Stimulated activated CD8-positive, alpha-beta memory T cell treated with anti-CD3 and anti-CD28 coated beads, Interleukin-7, amount 100 ng/mL, for 24 hours (primary cell): Measurements from ENCODE around the gene MAP2K1.
A peak's percentile ranks its signal among the peaks of the same experiment; 100 is the strongest.

ENCODE experiments used
- DNase-seq: peaks from one replicate; pipeline ENCODE4 v3.0.0-alpha.2; 2020; ENCODE audit warnings: low read depth

The MAP2K1 gene

DNA sequence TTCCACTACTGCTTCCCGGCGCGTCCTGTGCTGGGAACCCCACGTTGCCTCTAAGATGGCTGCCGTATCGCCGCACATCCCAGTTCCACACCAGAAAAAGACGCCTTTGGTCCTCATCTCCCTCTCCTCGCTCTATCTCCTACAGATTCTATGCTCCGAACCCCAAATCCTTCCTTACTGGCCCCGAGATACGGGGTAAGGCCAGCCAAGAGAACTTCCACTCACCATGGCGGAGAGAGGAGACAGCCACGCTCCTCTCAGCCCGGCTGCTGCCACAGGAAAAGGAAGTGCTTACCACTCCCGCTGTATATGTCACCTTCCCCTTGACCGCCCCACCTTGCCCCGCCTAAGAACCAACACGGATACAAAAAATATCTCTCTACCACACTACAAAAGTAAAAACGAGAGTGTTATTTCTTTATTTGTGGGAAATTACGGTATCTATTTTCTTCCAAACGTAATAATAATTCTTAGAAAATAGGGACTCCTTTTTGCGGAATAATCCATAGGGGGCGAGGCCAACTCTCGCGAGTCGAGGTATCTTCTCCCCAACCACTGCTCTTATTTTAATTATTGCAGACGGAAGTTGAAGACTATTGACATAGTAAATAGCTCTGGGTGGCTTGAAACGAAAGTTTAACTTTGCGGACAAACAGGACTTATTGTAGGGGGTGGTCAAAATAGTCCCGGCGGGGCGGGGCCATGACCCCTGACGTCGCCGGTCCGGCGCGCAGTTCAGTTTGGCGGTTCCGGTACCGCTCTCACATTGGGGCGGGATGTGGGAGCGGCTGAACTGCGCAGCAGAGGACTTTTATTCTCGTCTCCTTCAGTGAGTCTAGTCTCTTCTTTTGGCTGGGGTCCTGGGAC, 118.1 kb downstream of the MAP2K1 start, which contains the start of the genes RPL4 and ZWILCH:
TSS of gene RPL4 (minus strand) at position 293 of the 867 bp plus-strand sequence. CDS start at position 228, 65 bp downstream.
TSS of gene ZWILCH (plus strand) at position 764 of the 867 bp plus-strand sequence. CDS start at position 777, 13 bp downstream.
- peak; percentile 57 for DNase-seq

DNA sequence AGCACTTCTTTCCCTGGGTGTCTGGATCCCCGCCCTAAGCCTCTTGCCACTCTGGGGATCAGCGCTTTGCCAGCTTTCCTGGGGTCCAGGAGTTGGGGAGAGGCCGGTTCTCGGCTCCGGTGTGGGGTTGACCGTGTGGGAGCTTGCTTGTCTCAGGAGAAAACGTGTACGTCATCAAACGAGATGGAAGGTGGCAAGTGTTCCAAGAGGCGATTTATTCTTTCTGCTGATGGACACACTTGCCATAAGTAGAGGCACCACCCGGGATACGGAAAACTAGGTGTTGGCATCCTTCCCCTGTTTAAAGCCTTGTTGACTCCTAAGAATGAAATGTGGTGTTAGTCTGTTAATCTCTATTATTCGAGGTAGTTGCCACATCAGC, 118.7 kb downstream of the MAP2K1 start:
- DNase-seq, result no peak

- no peak for DNase-seq
Measured at GRCh38 chr15:66505818-66506217, 119.1 kb downstream of the MAP2K1 start.

- DNase-seq, result no peak
Measured at GRCh38 chr15:66508293-66508883, 121.7 kb downstream of the MAP2K1 start.

DNA sequence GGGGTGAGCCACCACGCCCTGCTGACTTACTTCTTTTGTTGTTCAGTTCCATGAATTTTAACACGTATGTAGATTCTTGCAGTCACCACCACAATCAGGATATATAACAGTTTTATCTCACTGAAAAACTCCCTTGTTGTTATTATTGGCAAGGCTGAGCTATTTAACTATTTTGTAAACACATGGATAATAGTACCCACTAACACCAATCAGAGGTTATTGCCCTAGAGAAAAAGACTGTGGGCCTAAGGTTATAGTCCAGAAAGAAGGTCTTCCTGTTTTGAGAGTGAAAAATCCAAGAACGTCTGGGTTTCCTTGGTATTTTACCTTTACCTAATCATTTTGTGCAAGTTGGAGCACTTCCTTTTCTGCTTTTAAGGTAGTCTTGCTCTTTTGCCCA, 127.9 kb downstream of the MAP2K1 start:
- no peak for DNase-seq

DNA sequence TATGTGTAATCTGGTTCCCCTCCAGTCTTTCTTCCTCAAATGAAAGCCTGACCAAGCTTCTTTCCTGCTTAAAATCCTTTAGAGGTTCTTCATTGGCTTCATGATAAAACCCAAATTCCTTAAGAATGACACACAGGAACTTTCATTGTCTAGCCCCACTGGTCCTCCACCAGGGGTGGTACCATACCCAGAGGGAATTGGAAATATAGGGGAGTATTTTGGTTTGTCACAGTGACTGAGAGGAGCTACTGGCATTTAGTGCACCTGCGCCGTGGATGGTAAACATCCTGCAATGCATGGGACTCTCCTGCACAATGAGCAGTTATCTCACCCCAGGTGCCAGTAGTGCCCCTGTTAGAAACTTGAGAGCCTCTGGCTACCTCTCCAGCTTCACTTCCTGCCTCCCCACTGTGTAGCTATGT, 129.2 kb downstream of the MAP2K1 start:
- no peak for DNase-seq

GRCh38 chr15:66523926-66524325, 137.2 kb downstream of the MAP2K1 start:
- no peak for DNase-seq

DNA sequence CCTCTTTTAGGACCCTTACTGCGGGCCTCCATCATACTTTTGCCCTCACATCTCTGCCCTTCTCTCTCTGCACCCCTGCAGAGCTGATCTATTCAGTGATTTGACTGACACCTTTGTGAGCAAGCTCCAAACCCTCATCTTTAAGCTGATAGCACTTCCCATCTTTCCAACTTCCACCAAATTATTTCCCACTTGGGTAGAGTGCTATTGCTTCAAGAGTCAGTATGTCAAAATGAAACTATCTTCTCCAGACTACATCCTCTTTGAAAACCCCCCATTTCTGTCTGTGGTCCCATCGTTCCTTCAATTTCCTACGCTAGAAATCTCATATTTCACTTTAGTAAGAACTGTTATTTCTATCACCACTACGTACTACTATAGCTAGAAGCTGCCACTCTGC, 138.1 kb downstream of the MAP2K1 start:
- DNase-seq, result no peak

GRCh38 chr15:66535056-66535455, 148.3 kb downstream of the MAP2K1 start:
- no peak for DNase-seq
